ENCODE measurements around the gene DCTN5.

GRCh38 chr16:23701045-23701444 is 59.8 kb downstream of the DCTN5 start:
- TF ChIP-seq CTCF (IDR thresholded peaks at IDR 0.05; ENCODE audit: extremely low read depth in 1 of 2, insufficient read depth in 1 of 2, low read depth in 1 of 2, low read length in 2 of 2) (no peak), POLR2A (IDR thresholded peaks at IDR 0.05; ENCODE audit: low read depth, low read length) (no peak), EZH2 (IDR thresholded peaks at IDR 0.05; ENCODE audit: borderline replicate concordance, low read depth, low read length, severe bottlenecking) (no peak), FOS (IDR thresholded peaks at IDR 0.05; ENCODE audit: borderline replicate concordance, insufficient read depth, low read length) (no peak), POLR2AphosphoS5 (IDR thresholded peaks at IDR 0.05; ENCODE audit: insufficient read depth, low read depth, low read length) (no peak), MYC (IDR thresholded peaks at IDR 0.05; ENCODE audit: low read depth, low read length) (no peak), MAX (IDR thresholded peaks at IDR 0.05; ENCODE audit: insufficient read depth, insufficient read length) (no peak), JUN (IDR thresholded peaks at IDR 0.05; ENCODE audit: borderline replicate concordance, insufficient read depth, insufficient read length, low read depth) (no peak)
